ENCODE data around the gene CHD9. TPM values are rescaled to one million over a fixed set of nuclear protein-coding genes. Genes with fewer than 3 reads are reported as not detected.
A peak's percentile ranks its signal among the peaks of the same experiment; 100 is the strongest.

Gene CHD9
- total RNA-seq, 2 donors from 2014 or later: 56.3 to 62.6 TPM

DNA sequence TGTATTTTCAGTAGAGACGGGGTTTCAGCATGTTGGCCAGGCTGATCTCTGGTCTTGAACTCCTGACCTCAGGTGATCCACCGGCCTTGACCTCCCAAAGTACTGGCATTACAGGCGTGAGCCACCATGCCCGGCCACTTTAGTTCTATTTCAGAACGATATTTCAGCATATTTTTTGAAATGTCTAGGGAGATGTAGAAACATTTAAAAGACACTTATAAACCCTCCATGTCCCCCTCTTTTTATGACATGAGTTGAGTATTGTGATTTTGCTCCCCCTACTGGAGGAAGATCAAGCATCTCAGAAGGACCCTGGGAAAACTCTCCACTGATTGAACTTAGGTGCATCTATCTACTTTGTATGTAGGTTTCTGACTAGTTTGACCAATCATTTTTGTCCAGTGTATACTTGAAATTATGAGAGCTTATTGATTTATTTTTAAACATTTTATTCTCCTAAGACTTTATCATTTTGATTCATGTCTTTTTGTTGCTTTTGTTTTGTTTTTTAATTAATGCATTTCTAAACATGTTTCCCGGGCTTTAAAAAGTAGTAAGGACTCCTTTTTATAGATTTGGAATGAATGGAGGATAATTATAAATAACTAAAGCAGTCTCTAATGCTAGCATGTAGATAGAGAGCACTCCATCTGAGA is 105.1 kb downstream of the CHD9 start:
- no peak for DNase-seq (ENCODE audit: low spot score)
- no peak overlapping the region for H3K27ac ChIP-seq
- intact Hi-C loops (cut with DNase I): loop anchor here (5.0 kb wide), 1 partner anchor 103 kb away; no protein-coding TSS in a partner anchor

DNA sequence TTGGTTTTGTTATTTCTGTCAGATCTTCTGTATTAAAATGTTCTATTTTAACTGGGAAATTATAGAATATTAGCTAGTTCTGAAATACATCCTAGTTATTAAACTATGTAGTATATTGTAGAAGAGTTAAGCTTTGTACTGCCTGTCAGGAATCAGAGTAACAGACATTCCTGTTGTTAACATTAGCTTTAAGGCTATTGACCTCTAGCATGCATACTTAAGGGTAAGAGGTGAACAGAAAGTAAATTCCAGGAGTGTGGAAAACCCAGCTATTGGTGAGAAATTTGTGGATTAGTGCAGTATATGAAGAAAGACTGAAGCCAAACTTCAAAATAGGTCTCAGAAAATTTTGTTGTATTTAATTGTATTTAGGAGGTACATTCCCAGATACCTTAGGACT is 111.3 kb downstream of the CHD9 start:
- H3K27me3 ChIP-seq (replicated peaks; ENCODE audit: insufficient read depth): no peaks in the 10 kb centered on the region
- H3K27ac ChIP-seq: no peak overlapping the region
- no peak overlapping the region for H3K4me3 ChIP-seq
- no peaks in the 10 kb centered on the region for H3K4me1 ChIP-seq (replicated peaks)
- H3K9me3 ChIP-seq: no peaks in the 10 kb centered on the region
- intact Hi-C loops (cut with DNase I): no loop called here
- TF ChIP-seq, protein P1, sequence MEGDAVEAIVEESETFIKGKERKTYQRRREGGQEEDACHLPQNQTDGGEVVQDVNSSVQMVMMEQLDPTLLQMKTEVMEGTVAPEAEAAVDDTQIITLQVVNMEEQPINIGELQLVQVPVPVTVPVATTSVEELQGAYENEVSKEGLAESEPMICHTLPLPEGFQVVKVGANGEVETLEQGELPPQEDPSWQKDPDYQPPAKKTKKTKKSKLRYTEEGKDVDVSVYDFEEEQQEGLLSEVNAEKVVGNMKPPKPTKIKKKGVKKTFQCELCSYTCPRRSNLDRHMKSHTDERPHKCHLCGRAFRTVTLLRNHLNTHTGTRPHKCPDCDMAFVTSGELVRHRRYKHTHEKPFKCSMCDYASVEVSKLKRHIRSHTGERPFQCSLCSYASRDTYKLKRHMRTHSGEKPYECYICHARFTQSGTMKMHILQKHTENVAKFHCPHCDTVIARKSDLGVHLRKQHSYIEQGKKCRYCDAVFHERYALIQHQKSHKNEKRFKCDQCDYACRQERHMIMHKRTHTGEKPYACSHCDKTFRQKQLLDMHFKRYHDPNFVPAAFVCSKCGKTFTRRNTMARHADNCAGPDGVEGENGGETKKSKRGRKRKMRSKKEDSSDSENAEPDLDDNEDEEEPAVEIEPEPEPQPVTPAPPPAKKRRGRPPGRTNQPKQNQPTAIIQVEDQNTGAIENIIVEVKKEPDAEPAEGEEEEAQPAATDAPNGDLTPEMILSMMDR (IDR thresholded peaks at IDR 0.05): no peak
- TF ChIP-seq POLR2AphosphoS5 (IDR thresholded peaks at IDR 0.05) (no peak), POLR2A (IDR thresholded peaks at IDR 0.05) (no peak)
- H3K36me3 ChIP-seq: no peaks in the 10 kb centered on the region
- no peak for DNase-seq (ENCODE audit: low spot score)

More for the DNA sequence above, 105.1 kb downstream of the CHD9 start:
- no peaks in the 10 kb centered on the region for H3K27me3 ChIP-seq (replicated peaks; ENCODE audit: insufficient read depth)
- H3K36me3 ChIP-seq: no peaks in the 10 kb centered on the region
- WGBS: 77% methylated on average over 6 of the region's 6 CpGs
- no peaks in the 10 kb centered on the region for H3K9me3 ChIP-seq
- TF ChIP-seq POLR2AphosphoS5 (IDR thresholded peaks at IDR 0.05): no peak
- TF ChIP-seq, protein P1 (IDR thresholded peaks at IDR 0.05): peak; percentile 36 to 53 (median 51)
- no peak overlapping the region for H3K4me3 ChIP-seq
- H3K4me1 ChIP-seq (replicated peaks): no peaks in the 10 kb centered on the region

DNA sequence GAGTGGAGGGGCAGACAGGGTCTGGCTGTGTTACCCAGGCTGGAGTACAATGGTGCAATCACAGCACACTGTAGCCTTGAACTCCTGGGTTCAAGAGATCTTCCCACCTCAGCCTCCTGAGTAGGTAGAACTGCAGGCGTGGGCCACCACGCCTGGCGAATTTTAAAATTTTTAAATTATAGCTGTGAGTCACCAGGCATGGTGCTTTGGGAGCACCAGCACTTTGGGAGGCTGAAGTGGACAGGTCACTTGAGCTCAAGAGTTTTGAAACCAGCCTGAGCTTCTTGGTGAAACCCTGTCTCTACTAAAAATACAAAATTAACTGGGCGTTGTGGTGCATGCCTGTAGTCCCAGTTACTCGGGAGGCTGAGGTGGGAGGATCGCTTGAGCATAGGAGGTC is 114.0 kb downstream of the CHD9 start:
- TF ChIP-seq POLR2AphosphoS5 (IDR thresholded peaks at IDR 0.05) (no peak), POLR2A (IDR thresholded peaks at IDR 0.05) (no peak)
- TF ChIP-seq, protein P1 (IDR thresholded peaks at IDR 0.05): no peak
- DNase-seq (ENCODE audit: low spot score): no peak
- over 99% methylated on average over 6 of the region's 6 CpGs for WGBS
- Histone ChIP-seq H3K36me3 (no peaks in the 10 kb centered on the region), H3K4me3 (no peak overlapping the region), H3K27ac (no peak overlapping the region), H3K9me3 (no peaks in the 10 kb centered on the region), H3K27me3 (replicated peaks; ENCODE audit: insufficient read depth) (no peaks in the 10 kb centered on the region), H3K4me1 (replicated peaks) (no peaks in the 10 kb centered on the region)
- intact Hi-C loops (cut with DNase I): no loop called here

DNA sequence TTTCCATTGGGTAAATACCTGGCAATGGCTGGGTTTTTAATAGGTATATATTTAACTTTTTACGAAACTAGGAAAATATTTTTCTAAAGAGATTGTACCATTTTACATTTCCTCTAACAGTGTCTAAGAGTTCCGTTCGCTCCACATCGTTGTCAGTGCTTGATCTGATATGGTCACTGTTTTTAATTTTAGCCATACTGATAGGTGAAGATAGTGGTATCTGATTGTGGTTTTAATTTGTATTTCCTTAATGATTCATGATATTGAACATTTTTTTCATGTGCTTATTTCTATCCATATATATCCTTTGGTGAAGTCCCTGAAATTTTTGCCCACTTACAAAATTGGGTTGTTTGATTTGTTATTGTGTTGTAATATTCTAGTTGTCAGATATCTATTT is 117.7 kb downstream of the CHD9 start:
- WGBS: 69% methylated on average over 4 of the region's 4 CpGs
- Histone ChIP-seq H3K27me3 (replicated peaks; ENCODE audit: insufficient read depth) (no peaks in the 10 kb centered on the region), H3K4me3 (no peak overlapping the region), H3K9me3 (no peaks in the 10 kb centered on the region), H3K36me3 (no peaks in the 10 kb centered on the region), H3K27ac (no peak overlapping the region), H3K4me1 (replicated peaks) (no peaks in the 10 kb centered on the region)
- DNase-seq (ENCODE audit: low spot score): no peak
- intact Hi-C loops (cut with DNase I): no loop called here
- TF ChIP-seq, protein P1 (IDR thresholded peaks at IDR 0.05): no peak
- TF ChIP-seq POLR2AphosphoS5 (IDR thresholded peaks at IDR 0.05) (no peak), POLR2A (IDR thresholded peaks at IDR 0.05) (no peak)

DNA sequence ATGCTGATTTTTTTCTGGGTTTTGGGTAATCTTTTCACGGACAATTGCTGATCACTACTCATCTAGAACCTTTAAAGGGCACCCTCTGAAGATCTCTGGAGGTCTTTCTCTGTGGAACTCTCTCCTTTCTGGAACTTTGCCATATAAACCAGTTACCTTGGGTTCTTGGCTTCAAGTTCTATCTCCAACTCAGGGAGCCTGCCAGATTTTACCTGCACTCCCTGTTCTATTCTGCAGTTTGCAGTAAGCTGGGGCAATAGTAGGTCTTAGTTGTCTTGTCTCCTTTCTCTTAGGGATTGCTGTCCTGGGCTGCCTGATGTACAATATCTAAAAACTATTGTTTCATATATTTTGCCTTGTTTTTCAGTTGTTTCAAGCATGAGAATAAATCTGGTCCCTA is 120.3 kb downstream of the CHD9 start:
- TF ChIP-seq POLR2A (IDR thresholded peaks at IDR 0.05): no peak
- TF ChIP-seq, protein P1 (IDR thresholded peaks at IDR 0.05): no peak
- TF ChIP-seq POLR2AphosphoS5 (IDR thresholded peaks at IDR 0.05): no peak
- Histone ChIP-seq H3K4me3 (no peak overlapping the region), H3K9me3 (no peaks in the 10 kb centered on the region), H3K36me3 (no peaks in the 10 kb centered on the region), H3K4me1 (replicated peaks) (no peaks in the 10 kb centered on the region), H3K27ac (no peak overlapping the region), H3K27me3 (replicated peaks; ENCODE audit: insufficient read depth) (no peaks in the 10 kb centered on the region)
- WGBS: 88% methylated on average over 1 of the region's 1 CpG
- DNase-seq (ENCODE audit: low spot score): no peak
- intact Hi-C loops (cut with DNase I): no loop called here

Data from prostate gland (tissue), 2 donors.